Erythroblast (primary cell): ENCODE results near the gene PSME1.

Source experiments
- GATA1 ChIP-seq: IDR thresholded peaks from 2 replicates; pipeline ENCODE4 v1.6.1; 2011; ENCODE audit warnings: low read depth, mild to moderate bottlenecking, control low read depth, low read length, moderate library complexity
- POLR2A ChIP-seq: IDR thresholded peaks from 2 replicates; pipeline ENCODE4 v1.6.1; 2011; ENCODE audit warnings: mild to moderate bottlenecking, low read length

GRCh38 chr14:24130380-24130716, 5.6 kb upstream of the PSME1 start, which contains the start of gene FITM1:
- TF ChIP-seq POLR2A (no peak), GATA1 (no peak)
